Chondrocyte (in vitro differentiated cells): ENCODE data around the gene LAGE3. TPM values are rescaled to one million over a fixed set of nuclear protein-coding genes. Genes with fewer than 3 reads are reported as not detected.

Experiments used
- DNase-seq: peaks from one replicate; pipeline ENCODE4 v3.0.0; 2021; ENCODE audit warnings: mixed read lengths, low spot score
- H3K27ac Mint-ChIP-seq: one replicate; pipeline ENCODE4 v1.8.0; 2021; ENCODE audit warnings: mild to moderate bottlenecking, moderate library complexity, mixed read lengths; ENCODE audit not compliant: unreplicated experiment
- H3K27me3 Mint-ChIP-seq: 2 replicates; pipeline ENCODE4 v1.8.0; 2021; ENCODE audit warnings: low read depth, mixed read lengths
- H3K36me3 Mint-ChIP-seq: 2 replicates; pipeline ENCODE4 v1.8.0; 2021; ENCODE audit warnings: low read depth, mixed read lengths
- H3K4me1 Mint-ChIP-seq: 2 replicates; pipeline ENCODE4 v1.8.0; 2021; ENCODE audit warnings: low read depth, mild to moderate bottlenecking, mixed read lengths
- H3K4me3 Mint-ChIP-seq: one replicate; pipeline ENCODE4 v1.8.0; 2021; ENCODE audit warnings: mild to moderate bottlenecking, moderate library complexity, mixed read lengths; ENCODE audit not compliant: unreplicated experiment
- H3K9me3 Mint-ChIP-seq: 2 replicates; pipeline ENCODE4 v1.8.0; 2021; ENCODE audit warnings: low read depth, mixed read lengths
- total RNA-seq: library from RNA; stranded (reverse); gene quantifications from 3 replicates; pipeline ENCODE4 v1.2.1, GENCODE V29; 2021
- TF ChIP-seq, protein P1 (sequence below): fragments of 200-600 bp; sonication (generic); IDR thresholded peaks from 2 replicates; pipeline ENCODE4 v1.5.0; 2021; ENCODE audit warnings: antibody characterized with exemption, mild to moderate bottlenecking, moderate library complexity

LAGE3 gene
- total RNA-seq, 1 donor from 2014 or later: 17.7 TPM

DNA sequence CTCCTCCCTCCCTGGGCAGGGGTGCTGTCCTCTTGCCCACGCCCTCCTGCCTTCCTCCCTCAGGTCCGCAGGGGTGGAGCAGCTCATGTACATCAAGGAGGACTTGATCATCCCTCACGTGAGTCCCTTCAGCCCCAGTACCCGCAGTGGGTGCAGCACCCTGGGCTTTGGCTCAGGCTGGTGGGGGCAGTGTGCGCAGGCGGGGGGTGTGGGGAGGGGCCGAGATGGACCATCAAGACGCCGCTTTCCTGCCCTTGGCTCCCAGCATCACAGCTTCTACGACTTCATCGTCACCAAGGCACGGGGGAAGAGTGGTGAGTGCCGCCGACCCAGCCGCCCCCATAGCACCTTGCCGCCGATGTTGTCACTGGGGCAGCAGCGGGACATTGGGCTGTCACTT lies 29.5 kb downstream of the LAGE3 start:
- TF ChIP-seq, protein P1, sequence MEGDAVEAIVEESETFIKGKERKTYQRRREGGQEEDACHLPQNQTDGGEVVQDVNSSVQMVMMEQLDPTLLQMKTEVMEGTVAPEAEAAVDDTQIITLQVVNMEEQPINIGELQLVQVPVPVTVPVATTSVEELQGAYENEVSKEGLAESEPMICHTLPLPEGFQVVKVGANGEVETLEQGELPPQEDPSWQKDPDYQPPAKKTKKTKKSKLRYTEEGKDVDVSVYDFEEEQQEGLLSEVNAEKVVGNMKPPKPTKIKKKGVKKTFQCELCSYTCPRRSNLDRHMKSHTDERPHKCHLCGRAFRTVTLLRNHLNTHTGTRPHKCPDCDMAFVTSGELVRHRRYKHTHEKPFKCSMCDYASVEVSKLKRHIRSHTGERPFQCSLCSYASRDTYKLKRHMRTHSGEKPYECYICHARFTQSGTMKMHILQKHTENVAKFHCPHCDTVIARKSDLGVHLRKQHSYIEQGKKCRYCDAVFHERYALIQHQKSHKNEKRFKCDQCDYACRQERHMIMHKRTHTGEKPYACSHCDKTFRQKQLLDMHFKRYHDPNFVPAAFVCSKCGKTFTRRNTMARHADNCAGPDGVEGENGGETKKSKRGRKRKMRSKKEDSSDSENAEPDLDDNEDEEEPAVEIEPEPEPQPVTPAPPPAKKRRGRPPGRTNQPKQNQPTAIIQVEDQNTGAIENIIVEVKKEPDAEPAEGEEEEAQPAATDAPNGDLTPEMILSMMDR: no peak
- Mint-ChIP-seq H3K4me3 (no peak overlapping the region), H3K36me3 (peaks cover 15% of the 10 kb centered on the region), H3K9me3 (peaks cover 4% of the 10 kb centered on the region), H3K27ac (no peak overlapping the region), H3K27me3 (no peaks in the 10 kb centered on the region), H3K4me1 (peaks cover 10% of the 10 kb centered on the region)
- no peak for DNase-seq

DNA sequence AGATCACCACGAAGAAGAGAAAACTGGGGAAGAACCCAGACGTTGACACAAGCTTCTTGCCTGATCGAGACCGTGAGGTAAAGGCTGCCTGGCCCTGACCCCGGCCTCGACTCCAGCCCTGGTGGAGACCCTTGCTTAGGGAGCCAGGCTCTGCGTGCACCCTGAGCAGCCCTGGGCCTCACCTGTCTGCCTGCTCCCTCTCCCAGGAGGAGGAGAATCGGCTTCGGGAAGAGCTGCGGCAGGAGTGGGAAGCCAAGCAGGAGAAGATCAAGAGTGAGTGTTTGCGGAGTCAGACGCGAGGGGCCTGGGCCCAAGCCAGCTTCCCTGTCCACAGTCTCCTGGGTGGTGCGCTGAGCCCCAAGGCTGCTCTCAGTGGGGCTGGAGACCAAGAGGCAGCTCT lies 30.6 kb downstream of the LAGE3 start:
- Mint-ChIP-seq H3K4me1 (peaks cover 12% of the 10 kb centered on the region), H3K4me3 (no peak overlapping the region), H3K9me3 (no peaks in the 10 kb centered on the region), H3K27me3 (no peaks in the 10 kb centered on the region), H3K36me3 (peaks cover 11% of the 10 kb centered on the region), H3K27ac (no peak overlapping the region)
- TF ChIP-seq, protein P1: no peak
- DNase-seq: no peak

DNA sequence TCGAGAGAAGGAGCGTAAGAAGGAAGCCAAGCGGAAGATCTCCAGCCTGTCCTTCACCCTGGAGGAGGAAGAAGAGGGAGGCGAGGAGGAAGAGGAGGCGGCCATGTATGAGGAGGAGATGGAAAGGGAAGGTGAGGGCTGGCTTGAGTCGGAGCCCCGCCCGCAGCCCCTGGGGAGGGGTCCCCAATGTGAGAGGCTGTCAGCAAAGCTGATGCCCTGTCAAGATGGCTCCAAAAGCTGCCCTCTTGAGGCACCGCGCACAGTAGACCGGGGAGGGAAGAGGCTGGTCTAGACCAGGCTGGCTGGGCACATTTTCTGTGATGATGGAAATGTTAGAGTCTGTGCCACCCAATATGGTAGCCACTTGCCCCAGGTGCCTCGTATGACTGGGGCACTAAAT lies 32.7 kb downstream of the LAGE3 start:
- Mint-ChIP-seq H3K4me1 (peaks cover 14% of the 10 kb centered on the region), H3K27ac (no peak overlapping the region), H3K4me3 (no peak overlapping the region), H3K27me3 (no peaks in the 10 kb centered on the region), H3K9me3 (no peaks in the 10 kb centered on the region), H3K36me3 (peaks cover 7% of the 10 kb centered on the region)
- TF ChIP-seq, protein P1: no peak
- DNase-seq: no peak

DNA sequence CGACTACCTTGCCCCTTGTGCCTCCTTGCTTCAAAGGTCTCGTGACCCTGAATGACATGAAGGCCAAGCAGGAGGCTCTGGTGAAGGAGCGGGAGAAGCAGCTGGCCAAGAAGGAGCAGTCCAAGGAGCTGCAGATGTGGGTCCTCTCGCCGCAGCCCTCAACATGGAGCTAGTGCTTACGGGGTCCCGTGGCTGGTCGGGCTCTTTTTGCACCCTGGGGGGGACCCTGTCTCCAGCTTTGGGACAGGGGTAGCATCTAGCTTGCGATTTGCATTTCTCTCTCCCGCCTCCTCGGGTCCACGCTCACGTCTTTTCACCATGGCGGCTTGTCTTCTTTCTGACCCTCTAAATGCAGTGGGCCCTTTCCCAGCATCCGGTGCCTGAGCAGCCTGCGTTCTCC lies 33.3 kb downstream of the LAGE3 start:
- H3K9me3 Mint-ChIP-seq: no peaks in the 10 kb centered on the region
- H3K27ac Mint-ChIP-seq: no peak overlapping the region
- DNase-seq: no peak
- peaks cover 7% of the 10 kb centered on the region for H3K36me3 Mint-ChIP-seq
- TF ChIP-seq, protein P1: no peak
- H3K27me3 Mint-ChIP-seq: no peaks in the 10 kb centered on the region
- H3K4me3 Mint-ChIP-seq: no peak overlapping the region
- peaks cover 14% of the 10 kb centered on the region for H3K4me1 Mint-ChIP-seq

DNA sequence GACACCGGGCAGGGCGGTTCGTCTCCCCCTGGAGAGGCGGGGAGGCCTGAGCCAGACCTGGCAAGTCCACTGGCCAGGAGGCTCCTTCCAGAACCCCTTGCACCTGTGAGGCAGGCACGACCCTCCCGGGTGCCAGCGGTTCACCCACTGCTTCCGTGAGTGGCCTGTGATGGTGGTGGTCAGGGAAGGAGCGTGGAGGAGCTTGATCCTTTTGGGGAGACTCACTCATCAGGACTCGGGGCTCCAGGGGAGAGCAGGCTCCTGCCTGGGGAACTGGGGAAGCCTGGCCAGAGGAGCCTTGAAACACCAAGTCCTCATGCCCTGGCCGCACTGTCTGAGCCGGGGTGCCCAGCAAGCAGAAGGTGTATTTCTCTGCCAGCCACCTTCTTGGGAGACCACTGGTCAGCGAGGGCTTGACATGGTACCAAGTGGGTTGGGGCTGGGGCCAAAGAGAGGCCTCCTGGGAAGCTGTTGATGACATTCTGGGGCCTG lies 34.3 kb downstream of the LAGE3 start:
- H3K4me1 Mint-ChIP-seq: peaks cover 14% of the 10 kb centered on the region
- H3K9me3 Mint-ChIP-seq: no peaks in the 10 kb centered on the region
- H3K4me3 Mint-ChIP-seq: peak overlapping the region; percentile 62
- H3K27me3 Mint-ChIP-seq: no peaks in the 10 kb centered on the region
- peak overlapping the region; percentile 61 for H3K27ac Mint-ChIP-seq
- H3K36me3 Mint-ChIP-seq: peaks cover 7% of the 10 kb centered on the region
- DNase-seq: peak; percentile 88
- TF ChIP-seq, protein P1: no peak
